ENCODE data around the gene HCK.
"Not testable (repeated sequence)": the region's sequence is repeated elsewhere in the genome, so short reads cannot be mapped to it uniquely, and the experiment has no call there.

Gene HCK

DNA sequence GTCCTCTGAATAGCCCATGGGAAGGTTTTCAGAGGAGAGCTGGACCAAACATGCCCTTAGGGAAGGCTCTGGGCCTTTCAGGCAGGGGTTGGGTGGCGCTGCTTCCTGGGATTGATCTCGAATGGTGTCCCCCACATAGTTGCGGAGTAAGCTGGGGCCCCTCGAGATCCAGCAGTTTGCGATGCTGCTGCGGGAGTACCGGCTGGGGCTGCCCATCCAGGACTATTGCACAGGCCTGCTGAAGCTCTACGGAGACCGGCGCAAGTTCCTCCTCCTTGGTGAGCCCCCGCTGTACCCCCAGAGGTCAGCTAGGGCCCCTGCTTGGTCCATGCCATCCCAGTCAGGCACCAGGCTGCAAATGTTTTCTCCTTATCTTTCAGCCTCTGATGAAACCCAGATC lies 22.5 kb upstream of the HCK start:
- DNase-seq, result no peak

- peak; percentile 16 for DNase-seq
Observed at GRCh38 chr20:32031007-32031958, 20.8 kb upstream of the HCK start.

DNA sequence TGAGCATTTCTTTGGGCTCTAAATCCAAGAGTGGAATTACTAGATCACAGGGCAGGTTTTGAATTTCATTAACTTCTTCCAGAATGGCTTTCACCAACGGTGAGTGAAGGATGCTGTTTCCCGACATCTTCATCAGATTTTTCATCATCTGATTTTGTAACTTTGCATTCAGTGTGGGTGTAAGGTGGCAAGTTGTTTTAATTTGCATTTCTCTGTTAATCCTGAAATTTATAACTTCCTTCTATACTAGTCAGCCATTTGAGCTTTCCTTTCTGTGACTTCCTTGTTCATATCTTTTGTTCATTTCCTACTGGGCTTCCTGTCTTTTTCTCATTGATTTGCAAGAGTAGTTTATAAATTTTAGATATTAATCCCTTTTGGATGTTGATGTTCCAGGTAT lies 18.7 kb upstream of the HCK start:
- DNase-seq, result no peak

DNA sequence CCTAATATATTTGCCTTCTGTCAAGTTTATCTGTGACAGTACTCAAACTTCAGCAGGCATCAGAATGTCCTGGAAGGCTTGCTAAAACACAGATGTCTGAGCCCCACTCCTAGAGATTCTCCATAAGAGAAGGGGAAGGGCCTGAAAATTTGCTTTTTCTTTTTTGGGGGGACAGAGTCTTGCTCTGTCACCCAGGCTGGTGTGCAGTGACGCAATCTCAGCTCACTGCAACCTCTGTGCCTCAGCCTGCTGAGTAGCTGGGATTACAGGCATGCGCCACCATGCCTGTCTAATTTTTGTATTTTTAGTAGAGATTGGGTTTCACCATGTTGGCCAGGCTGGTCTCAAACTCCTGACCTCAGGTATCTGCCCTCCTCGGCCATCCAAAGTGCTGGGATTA lies 18.3 kb upstream of the HCK start:
- not testable (repeated sequence) for DNase-seq

GRCh38 chr20:32034581-32035425 lies 17.2 kb upstream of the HCK start:
- DNase-seq, result no peak

DNA sequence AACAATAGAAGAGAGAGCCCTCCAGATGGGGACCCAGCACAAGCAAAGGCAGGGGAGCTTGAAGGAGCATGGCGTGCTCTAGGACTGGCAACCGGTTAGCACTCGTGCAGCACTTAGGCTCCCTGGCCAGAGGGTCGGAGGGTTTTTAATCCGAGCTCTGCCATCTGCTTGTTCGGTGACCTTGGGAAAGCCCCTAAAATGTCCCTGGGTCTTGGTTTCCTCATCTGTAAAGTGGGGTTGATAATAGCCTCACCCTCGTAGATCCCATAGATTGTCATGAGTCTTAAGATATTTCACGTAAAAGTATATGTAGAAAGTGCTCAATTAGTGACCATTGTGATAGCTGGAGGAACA lies 16.6 kb upstream of the HCK start:
- DNase-seq, result no peak

DNA sequence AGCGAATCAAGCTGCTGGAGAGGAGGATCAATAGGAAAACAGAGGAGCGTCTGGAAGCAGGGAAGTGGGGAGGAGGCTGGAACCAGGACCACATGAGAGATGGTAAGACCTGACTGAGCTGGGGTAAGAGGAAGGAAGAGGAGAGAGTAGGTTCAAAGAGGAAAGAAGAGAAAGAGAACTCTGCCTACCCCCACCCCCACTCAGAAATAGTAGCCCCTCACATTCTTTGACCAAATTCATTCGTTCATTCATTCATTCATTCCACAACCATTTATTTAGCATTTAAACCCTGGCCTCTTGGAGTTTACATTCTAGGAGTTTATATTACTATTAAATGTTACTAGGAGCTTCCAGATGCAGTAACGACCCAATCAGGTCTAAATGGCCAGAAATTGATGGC lies 15.8 kb upstream of the HCK start:
- no peak for DNase-seq

DNA sequence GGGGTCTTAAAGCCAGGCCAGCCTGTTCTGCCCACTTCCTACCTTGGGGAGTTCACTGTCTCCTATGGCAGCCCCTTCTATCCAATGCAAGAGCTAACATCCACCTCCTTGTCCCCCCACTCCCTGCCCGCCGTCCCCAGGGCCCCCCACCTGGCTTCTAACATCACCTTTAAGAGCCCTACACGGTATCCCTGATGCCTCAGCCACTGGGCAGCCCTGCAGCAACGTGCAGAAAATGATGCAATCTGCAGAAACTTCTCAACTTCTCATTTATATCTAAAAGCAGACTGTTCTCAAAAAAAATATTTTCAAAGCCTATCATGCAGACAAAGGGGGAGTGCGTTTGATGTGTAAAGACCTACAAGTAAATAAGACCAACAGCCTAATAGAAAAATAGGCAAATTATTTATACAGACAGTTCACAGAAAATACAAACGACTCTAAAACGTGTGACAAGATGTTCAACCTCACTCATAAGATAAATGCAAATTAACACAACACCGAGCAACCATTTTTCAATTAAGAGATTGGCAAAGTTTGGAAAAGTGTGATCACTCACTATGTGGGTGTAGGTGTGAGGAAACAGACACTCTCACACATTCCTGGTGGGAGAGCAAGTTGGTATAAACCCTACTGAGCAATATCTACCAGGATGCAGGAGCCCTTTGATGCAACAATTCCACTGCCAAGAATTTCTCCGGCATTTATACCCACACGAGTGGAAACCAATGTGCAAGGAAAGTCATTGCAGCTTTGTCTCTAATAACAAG lies 15.1 kb upstream of the HCK start:
- DNase-seq, result no peak

- DNase-seq, result no peak
Observed at GRCh38 chr20:32037929-32038328, 14.1 kb upstream of the HCK start.

DNA sequence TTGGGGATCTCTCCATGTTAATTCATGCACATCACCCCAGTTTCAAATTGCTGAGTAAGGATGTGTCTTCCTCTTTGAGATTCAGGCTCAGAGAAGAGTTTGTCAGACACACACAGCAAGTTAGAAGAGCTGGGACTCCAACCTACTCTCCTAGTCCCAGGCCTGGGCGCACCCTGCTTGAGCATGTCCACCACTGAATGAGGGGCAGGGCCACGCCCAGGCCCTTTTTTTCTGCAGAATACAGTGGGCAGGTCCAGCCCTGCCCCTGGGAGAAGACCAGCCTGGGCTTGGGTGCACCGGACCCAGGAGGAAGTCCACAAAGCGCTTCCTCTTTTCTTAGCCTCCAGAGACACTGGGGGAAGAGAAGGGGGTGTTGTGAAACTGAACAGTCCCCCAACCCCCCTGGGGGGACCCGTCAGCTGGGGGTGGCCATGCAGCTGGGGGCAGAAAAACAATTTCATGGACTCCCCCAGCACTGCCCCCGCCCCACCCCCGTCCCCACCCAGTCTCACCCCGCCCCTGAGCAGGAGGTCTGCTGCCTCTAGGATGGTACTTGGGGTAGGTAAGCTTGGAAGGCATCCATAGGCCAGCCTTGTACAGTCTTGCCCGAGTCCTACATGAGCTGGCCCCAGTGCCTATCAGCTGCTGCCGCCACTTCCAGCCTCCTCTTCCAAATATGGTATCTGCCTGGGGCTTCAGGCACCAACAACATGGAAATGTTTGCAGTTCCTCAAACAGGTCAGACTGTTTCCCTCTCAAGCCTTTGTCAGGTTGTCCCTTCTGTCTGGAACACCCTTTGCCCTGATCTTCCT lies 11.7 kb upstream of the HCK start:
- DNase-seq, result no peak

DNA sequence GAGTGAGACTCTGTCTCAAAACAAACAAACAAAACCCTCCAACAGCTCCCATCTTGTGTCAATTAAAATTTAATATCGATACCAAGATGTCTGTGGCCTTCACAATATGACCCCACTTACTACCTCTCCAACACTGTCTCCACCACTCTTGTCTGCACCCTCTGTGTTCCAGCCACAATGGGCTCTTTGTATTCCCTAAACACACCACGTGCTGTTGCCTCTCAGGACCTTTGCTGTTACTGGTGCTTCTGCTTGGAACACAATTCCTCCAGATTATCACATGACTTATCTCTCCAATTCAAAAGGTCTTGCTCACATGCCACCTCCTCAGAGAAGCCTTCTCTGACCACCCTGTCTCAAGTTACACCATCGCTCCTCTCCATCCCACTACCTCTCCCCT lies 6.0 kb upstream of the HCK start:
- no peak for DNase-seq

DNA sequence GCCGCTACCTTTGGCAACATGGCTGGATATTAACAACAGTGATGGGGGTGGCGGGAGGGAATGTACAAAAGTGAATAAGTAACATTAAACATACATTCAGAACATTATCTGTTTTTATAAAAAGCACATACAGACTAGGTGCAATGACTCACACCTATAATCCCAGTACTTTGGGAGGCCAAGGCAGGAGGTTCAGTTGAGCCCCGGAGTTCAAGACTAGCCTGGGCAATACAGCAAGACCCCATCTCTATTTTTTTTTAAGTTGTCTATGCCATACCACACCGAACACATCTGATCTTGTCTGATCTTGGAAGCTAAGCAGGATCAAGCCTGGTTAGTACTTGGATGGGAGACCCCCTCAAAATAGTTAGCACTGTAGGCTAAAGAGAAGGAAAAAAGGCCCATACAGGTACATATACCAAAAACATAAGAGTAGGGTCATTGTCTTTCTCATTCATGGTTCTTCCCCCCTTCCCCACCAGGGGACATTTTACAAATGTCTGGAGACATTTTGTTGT lies 1.7 kb upstream of the HCK start:
- DNase-seq, result no peak

DNA sequence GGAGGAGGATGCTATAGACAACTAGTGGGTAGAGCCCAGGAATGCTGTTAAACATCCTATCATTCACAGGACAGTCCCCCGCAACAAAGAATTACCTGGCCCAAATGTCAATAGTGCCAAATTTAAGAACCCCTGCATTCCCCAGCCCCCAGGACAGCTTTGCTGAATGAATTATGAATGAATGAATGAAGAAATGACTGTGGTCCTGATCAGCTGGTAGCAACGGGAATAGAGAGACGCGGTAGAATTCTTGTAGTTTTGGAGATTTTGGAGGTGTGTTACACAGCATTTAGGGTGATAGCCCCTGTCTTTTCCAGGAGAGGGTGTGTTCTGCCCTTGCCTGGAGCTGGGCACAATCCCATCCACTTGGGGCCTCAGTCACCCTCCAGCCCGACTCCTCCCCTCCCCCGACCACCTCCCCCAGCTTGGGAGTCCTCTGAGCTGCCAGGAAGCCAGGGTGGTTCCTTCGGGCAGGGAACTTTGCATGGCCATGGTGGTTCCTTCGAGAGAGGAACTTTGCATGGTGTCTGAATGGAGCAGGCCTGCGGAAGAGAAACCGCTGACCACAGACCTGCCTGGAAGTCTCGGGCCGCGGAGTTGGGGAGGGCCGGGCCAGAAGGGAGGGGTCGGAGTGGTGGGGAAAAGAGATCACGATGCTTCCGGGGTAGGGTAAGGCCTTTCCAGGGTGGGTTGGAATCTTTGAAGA lies 1.0 kb upstream of the HCK start:
- DNase-seq, result no peak

DNA sequence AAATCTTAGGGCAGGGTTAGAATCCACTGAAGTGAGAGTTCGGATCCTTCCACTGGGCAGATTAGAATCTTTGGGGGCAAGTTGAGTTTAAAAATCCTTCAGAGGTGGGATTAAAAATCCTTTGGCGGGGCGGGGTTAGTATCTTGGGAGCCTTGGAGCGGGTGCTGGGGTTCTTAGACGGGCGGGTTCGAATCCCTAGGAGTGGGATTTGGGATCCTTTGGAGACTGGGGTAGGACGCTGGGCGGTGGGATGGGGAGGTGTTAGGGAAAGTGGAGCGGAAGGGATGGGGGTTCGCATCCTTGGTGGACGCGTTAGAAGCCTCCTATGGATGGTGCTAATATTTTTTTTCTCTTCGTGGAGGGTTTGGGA lies 337 bp upstream of the HCK start:
- no peak for DNase-seq

GRCh38 chr20:32052778-32053362 lies 828 bp downstream of the HCK start:
- no peak for DNase-seq

DNA sequence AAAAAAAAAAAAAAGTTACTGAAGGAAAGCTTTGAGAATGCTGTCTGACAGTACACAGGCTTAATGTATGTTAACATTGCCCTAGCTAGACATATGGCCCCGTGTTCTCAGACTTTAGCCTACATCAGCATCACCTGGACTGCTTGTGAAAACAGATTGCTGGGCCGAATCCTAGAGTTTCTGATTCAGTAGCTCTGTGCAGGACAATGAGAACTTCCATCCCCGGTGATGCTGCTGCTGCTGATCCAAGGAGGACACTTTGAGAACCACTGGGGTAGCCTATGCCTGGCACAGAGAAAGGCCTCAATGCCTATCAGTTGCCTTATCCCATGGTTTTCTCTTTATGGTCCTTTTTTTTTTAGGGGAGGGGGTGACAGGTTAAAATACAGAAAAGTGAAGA lies 1.6 kb downstream of the HCK start:
- DNase-seq, result no peak

- no peak for DNase-seq
Observed at GRCh38 chr20:32056708-32057483, 4.9 kb downstream of the HCK start.

DNA sequence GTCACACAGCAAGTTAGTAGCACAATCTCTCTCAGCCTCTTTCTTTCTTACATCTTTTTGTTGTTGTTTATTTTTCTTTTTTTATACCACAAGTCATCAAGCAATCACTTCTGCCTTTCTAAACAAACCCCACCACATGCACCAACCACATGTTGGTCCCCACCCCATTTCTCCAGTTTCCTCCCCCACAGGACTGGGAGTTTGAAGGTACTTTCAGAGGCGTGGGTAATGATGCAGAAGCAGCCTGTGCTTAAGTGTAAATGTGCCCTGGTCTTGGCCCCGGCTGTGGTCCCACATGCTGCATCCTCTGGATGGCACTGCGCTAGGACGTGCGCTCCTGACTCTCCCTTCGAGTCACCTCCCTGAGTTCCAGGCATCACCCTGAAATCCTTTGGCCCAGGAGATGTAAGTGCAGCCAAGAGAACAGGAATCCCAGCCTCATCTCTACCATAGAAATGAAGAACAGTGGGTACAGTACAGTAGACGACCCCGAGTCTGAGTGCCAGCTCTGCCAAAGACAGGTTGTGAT lies 5.7 kb downstream of the HCK start:
- DNase-seq, result no peak

GRCh38 chr20:32059189-32059588 lies 7.1 kb downstream of the HCK start:
- DNase-seq, result no peak

- no peak for DNase-seq
Observed at GRCh38 chr20:32062776-32063170, 10.7 kb downstream of the HCK start.
